ENCODE measurements around the gene CCDC74A.
"Not testable (repeated sequence)": the region's sequence is repeated elsewhere in the genome, so short reads cannot be mapped to it uniquely, and the experiment has no call there.

Gene CCDC74A

DNA sequence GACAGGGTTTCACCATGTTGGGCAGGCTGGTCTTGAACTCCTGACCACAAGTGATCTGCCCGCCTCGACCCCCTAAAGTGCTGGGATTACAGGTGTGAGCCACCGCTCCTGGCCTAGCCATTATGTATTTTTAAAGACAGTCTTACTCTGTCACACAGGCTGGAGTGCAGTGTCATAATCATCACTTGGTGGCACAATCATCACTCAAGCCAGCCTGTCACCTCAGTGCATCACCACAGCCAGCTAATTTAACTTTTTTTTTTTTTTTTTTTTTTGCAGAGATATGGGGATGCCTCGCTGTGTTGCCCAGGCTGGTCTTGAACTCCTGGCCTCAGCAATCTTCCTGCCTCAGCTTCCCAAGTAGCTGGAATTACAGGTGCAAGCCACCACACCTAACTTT is 24.1 kb upstream of the CCDC74A start:
- not testable (repeated sequence) for DNase-seq

DNA sequence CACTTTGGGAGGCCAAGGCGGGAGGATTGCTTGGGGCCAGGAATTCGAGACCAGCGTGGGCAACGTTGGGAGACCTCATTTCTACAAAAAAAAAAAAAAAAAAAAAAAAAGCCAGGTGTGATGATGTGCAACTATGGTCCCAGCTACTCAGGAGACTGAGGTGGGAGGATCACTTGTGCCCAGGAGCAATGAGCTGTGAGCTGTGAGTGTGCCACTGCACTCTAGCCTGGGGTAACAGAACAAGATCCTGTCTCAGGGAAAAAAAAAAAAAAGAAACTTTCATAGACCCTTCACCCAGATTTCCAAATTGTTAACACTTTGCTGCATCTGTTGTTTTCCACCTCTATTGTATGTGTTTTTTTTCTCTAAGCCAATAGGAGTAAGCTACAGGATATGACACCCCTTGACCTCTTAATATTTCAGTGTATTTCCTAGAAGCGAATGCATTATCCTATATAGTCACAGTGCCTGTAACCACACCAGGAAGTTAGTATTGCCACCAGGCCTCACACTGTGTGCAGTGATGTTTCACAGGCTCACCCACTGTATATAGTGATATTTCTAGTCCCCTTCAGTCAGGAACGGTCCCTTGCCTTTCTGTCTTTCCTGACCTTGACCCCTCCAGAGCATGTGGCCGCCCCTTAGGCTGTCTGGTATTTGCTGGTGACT is 23.5 kb upstream of the CCDC74A start:
- not testable (repeated sequence) for DNase-seq

DNA sequence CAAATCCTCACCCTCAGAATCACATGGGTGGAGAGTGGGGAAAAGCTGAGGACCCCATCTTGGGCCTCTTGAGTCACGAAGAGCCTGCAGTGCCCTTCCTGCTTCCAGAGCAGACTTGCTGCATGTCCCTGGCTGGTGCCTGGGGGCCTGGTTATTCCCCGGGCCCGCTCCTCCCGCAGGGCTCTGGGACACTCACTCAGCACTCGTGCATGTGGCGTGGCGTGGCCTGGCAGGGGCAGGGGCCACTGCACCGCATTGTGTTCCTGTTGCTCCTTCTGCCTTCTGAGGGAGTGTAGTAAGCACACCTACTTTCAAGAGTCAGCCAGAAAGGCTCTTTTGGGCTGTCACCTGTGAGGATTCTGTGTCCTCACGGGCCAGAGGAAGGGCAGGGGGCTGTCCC is 18.1 kb upstream of the CCDC74A start:
- DNase-seq = no peak

DNA sequence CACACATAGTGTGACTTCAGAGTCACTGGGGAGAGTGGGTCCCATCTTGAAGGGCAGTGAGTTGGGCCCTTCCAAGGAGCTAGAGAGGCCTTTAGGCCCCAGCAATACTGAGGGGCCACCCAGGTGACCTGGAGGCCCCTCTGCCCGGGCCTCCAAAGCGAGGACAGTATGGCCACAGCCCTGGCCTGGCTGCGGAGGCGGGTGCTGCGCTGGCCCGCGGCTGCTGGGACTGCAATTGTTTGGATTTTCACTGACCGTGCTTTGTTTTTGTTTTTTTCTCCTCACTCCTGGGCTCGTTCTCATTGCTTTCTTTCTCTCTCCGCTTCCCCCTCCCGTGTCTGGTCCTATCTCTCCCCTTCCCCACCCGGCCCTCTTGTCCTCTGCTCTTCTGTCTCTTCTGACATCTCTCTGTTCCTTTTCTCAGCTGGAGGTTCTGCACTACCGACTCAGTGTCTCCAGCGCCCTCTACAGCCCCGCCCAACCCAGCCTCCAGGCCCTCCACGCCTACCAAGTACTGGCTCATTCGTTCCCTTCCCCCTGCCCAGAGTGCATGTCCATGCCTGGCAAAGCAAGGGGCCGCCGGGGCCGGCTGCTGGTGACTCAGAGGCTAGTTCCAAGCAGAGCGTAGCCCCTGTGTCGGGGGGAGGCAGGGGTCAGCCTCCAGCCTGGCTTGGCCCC is 16.3 kb upstream of the CCDC74A start:
- DNase-seq = not testable (repeated sequence)

DNA sequence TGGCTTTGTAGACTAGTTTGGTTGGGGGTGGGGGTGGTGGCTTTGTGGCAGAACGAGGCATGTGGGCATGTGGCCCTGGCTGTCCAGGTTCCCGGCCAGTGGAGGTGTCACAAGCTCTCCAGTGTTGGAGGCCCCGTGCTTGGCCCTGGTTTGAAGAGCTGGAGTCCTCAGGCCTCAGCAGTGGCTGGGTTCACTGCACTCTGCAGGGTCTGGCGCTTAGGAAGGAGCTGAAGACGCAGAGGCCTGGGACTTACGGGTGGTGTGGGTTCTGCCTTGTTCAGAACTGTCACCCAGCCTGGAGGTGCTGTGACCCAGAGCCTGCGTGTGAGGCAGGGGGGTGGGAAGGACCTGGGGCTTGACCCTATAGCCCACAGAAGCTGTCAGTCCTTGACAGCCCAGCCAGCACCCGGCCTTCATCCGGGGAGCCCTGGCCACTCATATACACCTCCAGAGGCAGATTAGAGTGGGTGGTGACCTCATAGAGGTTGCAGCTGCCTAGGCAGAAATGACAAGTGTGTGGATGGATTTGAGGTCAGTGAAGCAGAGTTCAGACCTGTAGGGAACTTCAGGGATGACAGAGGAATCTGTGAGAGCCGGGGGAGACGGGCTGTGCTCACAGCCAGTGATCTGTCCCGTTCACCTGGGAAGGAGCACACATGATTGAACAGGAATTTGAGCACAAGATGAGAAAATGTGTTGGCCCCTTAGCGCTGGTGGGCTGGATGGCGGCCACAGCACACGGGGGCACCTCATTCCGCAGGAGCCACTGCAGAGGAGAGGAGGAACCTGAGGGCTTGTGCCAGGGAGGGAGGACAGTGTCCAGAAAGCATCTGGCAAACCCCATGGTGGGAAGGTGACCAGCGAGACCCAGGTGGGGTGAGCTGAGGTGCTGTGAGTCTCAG is 15.5 kb upstream of the CCDC74A start:
- DNase-seq = not testable (repeated sequence)

DNA sequence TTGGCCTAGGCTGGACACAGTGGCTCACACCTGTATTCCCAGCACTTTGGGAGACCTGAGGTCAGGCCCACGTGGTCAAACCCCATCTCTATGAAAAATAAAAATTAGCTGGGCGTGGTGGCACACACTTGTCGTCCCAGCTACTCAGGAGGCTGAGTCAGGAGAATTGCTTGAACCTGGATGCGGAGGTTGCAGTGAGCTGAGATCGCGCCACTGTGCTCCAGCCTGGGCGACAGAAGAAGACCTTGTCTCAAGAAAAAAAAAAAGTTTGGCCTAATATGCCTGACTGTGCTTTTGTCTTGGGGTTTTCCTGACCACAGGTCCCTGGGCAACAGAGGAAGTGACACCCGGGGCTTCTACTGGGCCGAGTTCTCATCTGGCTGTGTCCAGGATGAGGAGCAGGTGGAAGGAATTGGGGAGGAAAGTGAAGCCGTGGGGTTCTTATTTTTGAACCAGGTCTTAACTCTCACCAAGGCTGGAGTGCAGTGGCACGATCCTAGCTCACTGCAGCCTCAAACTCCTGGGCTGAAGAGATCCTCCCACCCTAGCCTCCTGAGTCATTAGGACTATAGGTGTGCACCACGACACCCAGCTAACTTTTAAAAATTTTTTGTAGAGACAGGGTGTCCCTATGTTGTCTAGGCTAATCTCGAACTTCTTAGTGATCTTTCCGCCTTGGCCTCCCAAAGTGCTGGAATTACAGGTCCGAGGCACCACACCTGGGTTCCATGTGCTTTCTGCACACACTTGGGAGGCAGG is 13.1 kb upstream of the CCDC74A start:
- DNase-seq = not testable (repeated sequence)

DNA sequence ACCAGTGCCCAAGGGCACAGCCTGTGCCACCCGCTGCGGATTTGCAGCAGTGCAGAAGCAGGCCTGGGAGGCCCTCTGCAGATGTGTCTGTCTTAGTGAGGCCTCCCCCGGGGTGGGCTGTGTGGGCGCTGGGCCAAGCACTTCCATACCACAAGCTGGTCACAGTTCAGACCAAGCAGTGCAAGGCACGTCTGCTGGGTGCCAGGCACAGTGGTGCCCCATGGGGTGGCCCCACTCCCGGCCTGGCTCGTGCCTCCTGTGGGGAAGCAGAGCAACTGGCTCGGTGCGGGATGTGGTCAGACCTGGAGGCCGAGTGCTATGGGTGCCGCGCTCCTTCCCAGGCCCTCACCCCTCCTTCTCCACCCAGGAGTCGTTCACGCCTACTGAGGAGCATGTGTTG is 12.5 kb upstream of the CCDC74A start:
- not testable (repeated sequence) for DNase-seq

DNA sequence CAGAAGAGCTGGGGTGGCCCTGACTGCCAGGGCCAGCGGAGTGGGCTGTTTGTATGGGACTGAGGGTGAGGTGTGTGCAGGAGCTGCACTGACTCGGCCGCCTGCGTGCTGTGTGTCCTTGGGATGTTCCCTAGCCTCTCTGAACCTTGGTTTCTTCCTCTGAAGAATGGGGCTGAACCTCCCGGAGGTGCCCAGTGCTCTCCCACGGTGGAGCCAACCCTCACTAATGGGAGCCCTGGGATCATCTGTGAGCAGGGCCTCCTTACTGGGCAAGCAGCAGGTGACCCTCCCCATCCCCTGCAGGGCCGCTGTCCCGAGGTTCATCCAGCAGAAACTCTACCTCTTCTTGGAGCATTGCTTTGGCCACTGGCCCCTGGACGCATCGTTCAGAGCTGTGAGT is 11.7 kb upstream of the CCDC74A start:
- no peak for DNase-seq

DNA sequence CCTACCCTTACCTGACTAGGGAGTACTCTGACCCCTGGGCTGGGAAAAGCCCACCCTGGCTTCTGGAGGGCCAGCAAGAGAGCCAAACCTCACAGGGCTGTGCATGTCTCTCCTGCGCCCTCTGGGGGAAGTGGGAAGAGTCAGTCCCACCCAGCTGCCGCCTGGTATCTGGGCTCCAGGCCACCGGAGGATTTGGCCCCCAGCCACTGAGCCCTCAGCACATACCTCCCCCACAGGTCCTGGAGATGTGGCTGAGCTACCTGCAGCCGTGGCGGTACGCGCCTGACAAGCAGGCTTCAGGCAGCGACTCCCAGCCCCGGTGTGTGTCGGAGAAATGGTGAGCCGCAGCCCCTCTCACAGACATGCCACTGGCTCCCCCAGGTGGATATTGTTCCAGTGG is 11.1 kb upstream of the CCDC74A start:
- DNase-seq = not testable (repeated sequence)

DNA sequence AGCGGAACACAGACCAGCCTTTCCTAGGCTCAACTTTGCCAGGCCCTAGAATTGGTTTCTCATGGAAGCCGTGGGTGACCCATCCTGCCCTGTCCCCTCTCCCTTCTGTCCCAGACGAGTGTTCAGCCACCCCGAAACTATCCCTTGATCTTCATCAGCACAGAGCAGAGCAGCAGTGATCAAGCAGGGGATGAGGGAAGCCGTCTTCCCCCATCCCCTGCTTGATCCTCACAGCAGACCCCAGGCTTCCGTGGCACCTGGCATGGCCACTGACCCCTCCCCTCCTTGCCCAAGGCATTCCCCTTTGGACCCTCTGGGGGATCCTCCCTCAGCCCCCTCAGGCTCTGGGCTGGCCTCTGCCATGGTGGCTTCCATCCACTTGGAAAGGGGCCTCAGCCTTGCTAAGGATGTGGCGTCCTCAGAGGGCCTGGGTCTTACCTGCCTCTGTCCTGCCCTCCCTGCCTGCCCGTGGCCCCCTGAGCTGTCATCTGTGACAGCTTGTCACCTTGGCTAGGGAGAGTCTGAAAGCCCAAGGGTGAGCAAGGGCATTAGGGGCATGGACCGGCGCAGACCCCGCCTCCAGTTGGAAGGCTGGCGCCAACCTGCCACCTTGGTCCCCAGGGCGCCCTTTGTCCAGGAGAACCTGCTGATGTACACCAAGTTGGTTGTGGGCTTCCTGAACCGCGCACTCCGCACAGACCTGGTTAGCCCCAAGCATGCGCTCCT is 10.4 kb upstream of the CCDC74A start:
- no peak for DNase-seq

DNA sequence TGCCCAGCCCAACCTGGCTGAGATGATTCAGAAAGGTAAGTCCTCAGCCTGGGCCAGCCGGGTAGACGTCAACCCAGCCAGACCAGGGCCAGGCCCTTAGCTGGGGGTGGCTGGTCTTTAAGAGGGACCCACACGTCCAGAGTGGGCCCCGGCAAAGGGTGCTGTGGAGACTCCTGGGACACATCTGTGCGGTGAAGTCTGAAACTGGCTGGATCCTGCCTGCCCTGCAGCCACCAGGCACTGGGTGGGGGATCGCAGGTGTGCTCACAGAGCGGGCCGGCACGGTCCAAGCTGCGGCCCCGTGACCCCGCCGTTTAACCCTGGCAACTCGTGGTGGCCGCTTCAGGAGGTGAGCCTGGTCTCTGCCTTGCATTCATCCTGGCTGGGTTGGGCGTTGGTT is 9.8 kb upstream of the CCDC74A start:
- not testable (repeated sequence) for DNase-seq

DNA sequence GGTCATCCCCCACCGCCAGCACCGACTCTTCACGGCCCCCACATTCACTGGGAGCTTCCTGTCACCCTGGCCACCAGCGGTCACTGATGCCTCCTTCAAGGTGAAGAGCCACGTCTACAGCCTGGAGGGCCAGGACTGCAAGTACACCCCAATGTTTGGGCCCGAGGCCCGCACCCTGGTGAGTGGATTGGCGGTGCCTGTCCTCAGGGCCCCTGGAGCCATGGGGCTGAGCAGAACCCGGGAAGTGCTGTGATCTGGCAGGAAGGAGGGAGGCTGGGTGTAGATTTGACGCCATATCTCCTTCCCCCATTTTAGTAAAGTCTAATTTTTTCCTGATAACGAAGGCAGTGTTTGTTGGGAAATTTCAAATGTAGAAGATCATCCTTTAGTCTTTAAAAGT is 9.2 kb upstream of the CCDC74A start:
- DNase-seq = not testable (repeated sequence)

DNA sequence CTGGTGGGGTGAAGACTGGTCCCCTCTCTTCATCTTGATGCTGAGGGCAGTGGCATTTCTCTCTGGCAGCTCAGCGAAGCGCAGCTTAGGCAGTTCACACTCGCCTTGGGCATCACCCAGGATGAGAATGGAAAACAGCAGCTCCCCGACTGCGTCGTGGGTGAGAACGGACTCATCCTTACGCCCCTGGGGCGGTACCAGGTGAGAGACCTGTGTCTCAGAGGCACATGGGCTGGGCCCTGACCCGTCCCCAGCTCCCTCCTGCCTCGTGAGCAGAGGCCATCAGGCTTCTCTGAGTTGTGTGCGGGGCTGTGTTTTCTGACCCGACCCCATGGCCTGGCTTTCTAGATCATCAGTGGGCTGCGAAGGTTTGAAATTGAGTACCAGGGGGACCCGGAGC is 8.2 kb upstream of the CCDC74A start:
- no peak for DNase-seq

DNA sequence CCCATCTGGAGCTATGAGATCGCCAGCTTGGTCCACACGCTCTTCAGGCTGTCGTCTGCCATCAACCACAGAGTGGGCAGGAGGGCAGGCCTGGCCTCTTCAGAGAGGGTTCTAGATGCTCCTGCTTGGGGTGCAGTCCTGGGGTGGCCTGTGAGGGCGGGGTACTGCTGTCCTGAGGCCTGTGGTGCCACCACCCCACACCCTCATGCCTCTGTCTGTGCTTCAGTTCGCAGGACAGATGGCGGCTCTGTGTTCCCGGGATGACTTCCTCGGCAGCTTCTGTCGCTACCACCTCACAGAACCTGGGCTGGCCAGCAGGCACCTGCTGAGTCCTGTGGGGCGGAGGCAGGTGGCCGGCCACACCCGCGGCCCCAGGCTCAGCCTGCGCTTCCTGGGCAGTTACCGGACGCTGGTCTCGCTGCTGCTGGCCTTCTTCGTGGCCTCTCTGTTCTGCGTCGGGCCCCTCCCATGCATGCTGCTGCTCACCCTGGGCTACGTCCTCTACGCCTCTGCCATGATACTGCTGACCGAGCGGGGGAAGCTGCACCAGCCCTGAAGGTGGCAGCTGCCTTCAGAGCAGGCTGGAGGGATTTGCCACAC is 7.7 kb upstream of the CCDC74A start:
- not testable (repeated sequence) for DNase-seq

DNA sequence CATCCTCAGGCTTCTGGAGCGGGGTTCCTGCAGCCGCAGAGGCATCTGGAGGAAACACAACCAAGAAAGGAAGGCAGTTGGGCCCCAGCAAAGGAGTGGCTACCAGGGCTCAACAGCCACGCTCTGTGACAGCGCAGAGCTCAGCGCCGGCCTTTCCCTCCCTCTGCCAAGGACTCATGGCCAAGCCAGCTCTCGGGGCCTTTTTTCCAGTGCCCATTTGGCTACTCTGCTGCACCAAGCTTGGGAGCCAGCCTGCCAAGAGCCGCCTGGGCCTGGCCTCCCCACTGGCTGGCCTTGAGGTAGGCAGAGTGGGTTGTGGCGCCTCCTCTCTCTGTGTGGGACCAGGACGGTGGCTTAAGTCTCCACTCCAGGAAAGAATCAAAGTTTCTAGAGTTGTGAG is 7.2 kb upstream of the CCDC74A start:
- DNase-seq = no peak

DNA sequence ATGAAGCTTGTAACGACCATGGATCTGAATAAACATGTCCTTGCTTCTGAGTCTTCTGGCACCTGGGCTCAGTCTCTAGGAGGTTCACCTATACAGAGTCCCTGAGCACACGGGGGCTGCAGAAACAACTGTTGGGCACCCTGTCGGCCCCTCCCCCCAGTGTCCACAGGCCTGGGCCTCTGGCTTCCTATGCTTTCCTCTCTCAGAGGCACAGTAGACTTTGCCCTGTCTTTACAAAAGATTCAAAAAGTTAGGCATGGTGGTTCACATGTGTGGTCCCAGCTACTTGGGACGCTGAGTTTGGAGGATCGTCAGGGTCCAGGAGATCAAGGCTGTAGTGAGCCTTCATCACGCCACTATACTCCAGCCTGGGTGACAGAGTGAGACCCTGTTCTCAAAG is 6.2 kb upstream of the CCDC74A start:
- not testable (repeated sequence) for DNase-seq

DNA sequence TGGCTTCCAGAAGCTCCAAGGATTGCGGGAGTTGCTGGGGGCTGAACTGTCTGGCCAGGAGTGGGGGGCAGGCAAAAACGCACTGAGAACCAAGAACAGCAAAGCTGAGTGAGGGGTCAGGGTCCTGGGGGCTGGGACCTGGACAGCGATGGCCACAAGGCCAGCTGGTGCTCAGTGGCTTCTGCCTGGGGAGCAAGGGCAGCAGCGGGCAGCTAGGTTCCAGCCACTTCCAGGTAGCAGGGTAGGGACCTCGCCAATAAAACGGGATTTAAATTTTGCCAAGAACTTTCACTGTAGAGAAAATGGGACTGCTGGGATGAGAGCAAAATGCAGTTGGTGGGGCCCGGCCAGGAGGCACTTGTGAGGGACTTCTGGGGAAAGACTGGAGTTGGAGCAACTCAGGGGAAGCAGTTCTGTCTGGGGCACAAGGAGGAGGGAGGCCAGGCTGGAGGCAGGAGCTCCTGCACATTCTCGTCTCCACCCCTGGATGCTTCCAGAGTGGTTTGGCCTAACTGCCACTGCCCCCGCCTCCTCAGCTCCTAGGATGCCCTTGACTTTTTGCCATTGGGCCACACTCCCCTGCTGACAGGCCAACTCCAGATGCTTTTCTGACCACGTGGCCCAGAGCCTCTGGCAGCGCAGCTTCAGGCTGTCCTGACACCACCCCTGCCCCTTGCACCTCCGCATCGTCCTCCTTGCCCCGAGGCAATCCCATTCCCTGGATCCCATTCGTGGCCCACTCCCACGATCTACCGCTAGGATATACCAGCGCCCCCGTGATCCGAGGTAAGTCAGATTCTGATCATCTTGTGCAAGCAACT is 5.5 kb upstream of the CCDC74A start:
- no peak for DNase-seq

DNA sequence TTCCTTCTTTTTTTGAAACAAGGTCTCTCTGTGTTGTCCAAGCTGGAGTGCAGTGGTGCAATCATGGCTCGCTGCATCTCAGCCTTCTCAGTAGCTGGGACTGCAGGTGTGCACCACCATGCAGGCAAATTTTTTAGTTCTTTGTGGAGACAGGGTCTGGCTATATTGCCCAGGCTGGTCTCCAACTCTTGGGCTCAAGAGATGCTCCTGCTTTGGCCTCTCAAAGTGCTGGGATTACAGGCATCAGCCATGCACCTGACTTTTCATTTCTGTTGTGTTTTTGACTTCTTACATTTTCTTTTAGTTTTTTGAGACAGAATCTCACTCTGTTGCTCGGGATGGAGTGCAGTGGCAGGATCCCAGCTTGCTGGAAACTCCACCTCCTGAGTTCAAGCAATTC is 2.4 kb upstream of the CCDC74A start:
- DNase-seq = not testable (repeated sequence)

DNA sequence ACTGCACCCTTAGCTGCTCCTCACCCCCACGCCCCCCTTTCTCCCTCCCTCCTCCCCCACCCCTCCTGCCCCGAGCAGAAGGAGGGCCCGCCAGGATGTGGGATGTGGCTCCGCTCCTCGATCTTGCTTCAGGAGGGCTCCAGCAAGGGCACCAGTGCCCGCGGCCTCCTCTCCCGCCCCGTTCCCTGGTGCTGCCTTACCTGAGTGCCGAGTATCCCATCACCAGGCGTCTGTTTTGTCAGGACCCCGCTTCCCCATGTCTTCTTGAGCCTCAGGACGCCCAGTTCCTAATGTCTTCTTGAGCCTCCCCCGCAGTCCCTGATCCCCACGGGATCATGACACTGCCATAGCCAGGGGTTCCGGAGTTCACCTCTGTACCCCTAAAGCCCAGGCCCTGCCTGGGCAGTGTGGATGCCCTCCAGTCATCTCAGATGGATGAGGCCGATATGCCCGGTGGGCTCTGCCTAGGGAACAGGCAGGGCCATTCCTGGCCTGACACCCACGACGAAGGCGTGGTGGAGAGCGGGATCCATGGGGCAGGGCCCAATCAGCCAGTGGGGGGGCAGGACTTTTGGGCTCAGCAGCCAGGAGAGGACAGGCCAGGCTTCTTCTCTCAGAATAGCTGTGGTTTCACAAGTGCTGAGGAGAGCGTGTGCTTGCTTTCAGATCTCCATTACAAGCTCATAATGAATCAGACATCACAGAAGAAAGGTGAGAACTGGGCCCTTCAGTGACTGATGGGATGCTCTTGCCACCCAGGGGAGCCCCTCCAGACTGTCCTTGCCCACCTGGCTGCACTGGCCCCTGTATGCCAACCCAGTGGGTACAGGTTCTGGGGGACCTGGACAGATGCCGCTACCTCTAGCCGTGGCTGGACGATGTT is 1.5 kb downstream of the CCDC74A start:
- not testable (repeated sequence) for DNase-seq

Data from EL (cell line).